GM18873 (cell line): Measurements from ENCODE around the gene ALPP.
"Not testable (repeated sequence)": the region's sequence is repeated elsewhere in the genome, so short reads cannot be mapped to it uniquely, and the experiment has no call there.

Source experiments
- ATAC-seq: cut with Tn5 transposase; IDR thresholded peaks from one replicate; pipeline ENCODE4 v1.9.1; 2021; ENCODE audit warnings: mild to moderate bottlenecking, moderate library complexity, moderate number of reproducible peaks; ENCODE audit not compliant: unreplicated experiment, low FRiP score

The ALPP gene

DNA sequence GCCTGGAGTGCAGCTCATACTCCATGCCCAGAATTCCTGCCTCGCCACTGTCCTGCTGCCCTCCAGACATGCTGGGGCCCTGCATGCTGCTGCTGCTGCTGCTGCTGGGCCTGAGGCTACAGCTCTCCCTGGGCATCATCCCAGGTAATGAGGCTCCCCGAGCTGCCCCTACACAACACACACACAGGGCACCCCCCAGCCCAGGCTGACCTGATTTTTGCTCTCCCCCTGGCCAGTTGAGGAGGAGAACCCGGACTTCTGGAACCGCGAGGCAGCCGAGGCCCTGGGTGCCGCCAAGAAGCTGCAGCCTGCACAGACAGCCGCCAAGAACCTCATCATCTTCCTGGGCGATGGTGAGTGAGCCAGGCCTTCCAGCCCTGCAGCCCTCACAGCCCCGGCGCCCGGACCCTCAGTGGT, at the start of gene ALPP:
Gene ALPP, plus strand, starts transcription at position 17 of the 417 bp plus-strand sequence. Its CDS starts 52 bp downstream, at position 69.
- ATAC-seq = not testable (repeated sequence)

- ATAC-seq = no peak
These were observed 48.9 kb upstream of the ALPP start for GRCh38 chr2:232329716-232330067.

GRCh38 chr2:232330068-232330999, 48.2 kb upstream of the ALPP start:
- ATAC-seq = no peak

GRCh38 chr2:232331061-232331460, 47.5 kb upstream of the ALPP start:
- not testable (repeated sequence) for ATAC-seq

DNA sequence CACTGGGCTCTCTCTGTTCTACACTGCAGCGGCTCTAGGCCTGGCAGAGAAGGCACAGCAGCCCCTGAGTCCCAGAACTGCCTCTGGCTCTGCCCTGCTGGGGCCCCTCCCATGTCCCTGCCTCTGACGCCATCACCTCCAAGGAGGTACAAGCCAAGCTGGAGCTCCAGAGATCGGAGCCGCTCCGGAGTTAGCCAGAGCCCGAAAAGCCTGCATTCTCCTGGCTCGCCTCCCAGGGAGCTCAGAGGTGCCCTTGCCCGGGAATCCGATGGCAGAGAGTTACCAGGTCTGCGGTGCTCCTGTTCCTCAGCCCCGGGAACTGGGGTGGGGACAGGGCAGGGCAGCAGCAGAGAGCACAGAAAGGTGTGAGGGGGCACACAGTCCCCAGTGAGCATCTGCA, 46.9 kb upstream of the ALPP start:
- ATAC-seq = not testable (repeated sequence)

DNA sequence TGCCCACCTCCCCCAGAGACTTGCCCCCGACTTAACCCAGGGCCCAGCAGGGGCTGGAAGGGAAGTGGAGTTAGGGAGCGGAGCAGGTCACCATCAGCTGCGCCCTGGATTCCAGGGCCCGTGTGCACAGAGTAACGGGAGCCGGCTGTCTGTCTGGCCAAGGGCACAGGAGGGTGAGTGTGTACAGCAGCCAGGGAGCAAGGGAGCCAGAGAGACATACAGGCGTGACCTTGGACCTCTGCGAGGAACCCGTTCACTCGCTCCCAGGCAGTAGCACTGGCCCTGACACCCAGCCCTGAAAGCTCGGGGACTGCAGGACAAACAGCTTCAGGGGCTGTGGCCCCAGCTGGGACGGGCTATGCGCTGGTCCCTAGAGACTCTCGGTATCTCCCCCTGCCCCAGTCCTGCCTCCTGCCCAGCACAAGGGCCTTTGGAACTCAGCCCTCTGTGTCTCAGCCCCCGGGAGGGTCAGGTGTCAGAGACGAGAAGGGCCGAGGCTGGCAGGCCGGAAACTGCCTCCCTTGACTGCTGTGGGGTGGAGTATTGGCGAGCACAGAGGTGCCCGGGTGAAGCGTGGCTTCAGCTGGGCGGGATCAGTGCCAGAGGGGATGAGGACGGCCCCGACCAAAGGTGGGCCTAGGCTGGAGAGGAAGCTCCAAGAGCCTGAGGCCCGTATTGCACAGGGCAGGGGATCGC, 46.2 kb upstream of the ALPP start:
- ATAC-seq = not testable (repeated sequence)

GRCh38 chr2:232332940-232333259, 45.7 kb upstream of the ALPP start:
- ATAC-seq = no peak

DNA sequence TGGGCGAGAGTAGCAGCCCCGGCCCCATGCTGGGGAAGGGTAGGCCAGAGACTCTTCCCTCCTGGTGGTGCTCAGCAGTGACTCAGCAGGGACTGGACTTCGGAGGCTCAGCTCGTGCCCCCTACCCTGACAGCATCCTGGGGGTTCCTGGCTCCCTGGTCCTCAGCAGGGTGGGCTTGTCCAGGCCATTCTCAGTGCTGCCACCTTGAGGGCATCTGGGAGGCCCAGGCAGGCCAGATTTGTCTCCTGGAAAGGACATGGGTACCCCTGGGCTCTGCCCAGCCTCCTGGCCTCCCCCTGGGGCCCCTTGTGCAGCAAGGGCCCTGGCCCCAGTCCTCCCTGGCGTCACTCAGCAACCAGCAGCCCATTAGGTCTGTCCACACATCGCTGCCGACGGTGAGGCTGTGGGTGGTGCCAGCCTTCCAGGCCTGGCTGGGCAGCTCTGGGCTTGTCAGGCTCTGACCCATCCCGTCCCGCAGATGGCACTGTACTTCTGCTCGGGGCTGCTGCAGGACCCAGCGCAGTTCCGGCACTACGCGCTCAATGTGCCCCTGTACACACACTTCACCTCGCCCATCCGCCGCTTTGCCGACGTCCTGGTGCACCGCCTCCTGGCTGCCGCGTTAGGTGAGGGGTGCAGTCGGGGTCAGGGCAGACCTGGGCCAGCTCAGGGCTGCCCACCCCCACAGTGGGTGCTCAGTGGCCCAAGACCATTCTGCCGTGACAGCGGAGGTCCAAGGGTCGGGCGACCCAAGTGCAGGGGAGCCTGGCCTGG, 45.0 kb upstream of the ALPP start:
- ATAC-seq = no peak

DNA sequence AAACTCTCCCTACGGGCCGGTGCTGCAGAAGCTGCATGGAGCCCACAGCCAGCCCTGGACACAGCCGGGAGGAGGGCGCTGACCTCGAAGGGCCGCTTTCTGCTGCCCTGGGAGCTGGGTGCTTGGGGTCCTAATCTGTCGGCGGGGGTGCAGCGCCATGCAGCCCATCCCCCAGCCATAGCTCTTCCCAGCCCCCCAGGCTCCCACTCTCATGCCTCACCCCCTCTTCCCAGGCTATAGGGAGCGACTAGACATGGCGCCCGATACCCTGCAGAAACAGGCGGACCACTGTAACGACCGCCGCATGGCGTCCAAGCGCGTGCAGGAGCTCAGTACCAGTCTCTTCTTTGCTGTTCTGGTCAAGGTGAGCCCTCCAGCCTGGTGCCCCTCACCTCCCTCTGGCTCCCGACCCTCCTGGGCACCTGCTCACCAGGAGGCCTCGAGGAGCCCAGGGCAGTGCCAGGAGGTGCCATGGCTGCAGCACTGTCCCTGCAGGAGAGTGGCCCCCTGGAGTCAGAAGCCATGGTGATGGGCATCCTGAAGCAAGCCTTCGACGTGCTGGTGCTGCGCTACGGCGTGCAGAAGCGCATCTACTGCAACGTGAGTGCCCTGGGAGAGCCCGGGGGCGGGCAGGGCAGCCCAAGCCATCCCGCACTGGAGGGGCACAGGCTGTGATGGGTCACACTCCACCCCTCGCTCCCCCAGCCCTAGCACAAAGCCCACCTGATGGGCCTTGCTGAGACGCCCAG, 44.2 kb upstream of the ALPP start:
- ATAC-seq = not testable (repeated sequence)

DNA sequence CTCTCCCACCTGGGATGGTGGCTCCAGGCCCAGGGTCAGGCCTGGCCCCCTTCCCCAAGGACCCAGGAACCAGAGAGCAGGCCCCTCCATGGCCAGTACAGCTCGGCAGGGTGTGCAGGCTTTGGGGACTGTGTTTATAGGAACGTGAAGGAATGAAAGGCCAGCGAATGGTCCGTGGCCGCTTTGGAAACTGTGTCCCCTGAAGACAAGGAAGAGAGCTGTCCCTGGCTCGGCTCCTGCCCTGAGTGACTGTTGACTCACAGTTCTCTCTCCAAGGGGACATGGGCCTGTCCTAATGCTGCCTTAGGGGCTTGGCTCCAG, 43.7 kb upstream of the ALPP start:
- ATAC-seq = not testable (repeated sequence)

DNA sequence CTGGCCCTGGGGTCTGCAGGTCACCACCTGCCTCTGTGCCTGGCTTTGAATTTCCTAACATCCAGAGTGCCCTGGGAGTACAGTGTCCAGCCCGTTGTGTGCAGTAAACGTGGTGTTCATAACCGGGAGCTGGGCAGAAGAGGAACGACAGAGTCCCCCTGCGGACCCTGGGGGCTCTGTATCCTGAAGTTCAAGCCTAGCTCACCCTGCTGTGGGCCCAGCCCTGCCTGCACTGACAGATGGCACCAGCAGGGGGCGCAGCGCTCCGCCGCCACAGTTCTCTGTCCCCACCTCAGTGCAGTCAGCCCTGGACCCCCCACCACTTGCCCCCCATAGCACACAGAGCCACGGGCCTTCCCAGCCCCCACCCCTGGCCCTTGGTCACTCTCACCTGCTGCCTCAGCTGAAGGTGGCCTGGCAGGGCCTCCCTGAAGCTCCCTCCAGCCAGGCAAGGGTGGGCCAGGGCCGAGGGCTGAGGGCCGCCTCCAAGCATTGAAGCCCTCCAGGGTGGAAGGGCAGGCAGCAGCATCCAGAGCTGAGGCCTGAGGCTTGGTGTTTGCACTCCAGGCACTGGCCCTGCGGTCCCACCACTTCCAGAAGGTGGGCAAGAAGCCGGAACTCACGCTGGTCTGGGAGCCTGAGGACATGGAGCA, 43.2 kb upstream of the ALPP start:
- ATAC-seq = not testable (repeated sequence)

DNA sequence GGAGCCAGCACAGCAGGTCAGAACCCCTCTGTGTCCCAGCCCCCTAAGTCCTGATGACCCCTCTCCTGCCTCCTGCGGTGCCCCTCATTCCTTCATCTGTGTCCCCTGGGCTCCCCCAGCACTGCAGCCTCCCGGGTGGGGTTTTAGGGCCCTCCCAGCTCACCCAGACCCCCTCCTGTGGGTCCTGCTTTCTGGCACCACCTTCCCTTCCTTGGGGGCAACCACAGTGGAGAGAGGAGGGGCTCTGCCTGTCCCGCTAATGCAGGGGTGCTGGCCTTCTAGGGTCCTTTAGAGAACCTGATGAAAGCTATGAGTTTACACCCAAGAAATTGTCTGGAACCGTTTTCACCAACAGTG, 42.7 kb upstream of the ALPP start:
- no peak for ATAC-seq

DNA sequence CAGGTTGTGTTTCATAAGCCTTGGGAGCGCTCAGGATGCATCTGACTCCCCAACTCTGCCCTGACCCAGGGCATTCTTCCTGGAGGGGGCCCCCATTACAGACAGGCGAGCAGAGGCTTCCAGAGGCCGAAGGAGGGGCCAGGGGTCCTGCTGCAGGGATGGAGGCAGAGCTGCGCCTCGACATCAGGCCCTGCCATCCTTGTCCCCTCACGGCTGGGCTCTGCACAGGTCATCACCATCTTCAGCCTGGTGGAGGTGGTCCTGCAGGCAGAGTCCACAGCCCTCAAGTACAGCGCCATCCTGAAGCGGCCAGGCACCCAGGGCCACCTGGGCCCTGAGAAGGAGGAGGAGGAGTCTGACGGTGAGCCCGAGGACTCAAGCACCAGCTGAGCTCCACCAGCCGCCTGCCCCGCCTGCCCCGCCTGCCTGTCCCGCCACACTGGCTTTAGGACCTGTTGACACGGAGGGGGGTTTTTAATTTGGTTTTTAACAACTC, 42.3 kb upstream of the ALPP start:
- no peak for ATAC-seq

DNA sequence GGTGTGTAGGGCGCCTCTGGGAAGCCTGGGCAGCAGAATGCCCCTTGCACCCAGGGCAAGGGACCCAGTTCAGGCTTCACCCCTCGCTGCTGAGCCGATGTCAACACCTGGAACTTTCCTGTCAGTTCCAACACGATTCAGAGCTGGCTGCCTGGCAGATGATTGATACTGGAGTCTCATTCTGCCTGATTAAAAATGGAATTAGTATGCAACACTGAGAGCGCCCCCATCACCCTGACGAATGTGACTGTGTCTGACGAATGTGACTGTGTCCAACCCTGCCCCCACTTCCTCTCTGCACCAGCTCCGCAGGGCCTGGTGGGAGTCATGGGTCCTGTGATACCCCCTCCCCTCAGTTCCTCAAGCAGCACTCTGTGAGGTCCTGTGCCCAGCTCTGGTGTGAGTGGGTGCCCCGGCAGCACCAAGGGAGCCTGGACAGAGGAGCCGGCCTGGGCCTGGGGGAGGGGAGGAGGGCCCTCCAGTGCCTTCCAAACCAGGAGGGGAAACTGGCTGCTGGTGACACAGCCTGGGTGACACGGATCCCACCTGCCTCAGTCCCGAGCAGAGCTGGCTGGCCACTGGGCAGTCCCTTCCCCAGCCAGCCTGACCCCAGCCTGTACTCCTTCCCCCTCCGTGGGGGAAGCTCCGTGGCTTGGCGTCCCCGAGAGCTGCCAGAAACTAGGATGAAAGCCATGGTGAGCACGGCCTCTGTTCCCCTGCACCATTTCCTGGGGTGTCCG, 41.4 kb upstream of the ALPP start:
- ATAC-seq = no peak

DNA sequence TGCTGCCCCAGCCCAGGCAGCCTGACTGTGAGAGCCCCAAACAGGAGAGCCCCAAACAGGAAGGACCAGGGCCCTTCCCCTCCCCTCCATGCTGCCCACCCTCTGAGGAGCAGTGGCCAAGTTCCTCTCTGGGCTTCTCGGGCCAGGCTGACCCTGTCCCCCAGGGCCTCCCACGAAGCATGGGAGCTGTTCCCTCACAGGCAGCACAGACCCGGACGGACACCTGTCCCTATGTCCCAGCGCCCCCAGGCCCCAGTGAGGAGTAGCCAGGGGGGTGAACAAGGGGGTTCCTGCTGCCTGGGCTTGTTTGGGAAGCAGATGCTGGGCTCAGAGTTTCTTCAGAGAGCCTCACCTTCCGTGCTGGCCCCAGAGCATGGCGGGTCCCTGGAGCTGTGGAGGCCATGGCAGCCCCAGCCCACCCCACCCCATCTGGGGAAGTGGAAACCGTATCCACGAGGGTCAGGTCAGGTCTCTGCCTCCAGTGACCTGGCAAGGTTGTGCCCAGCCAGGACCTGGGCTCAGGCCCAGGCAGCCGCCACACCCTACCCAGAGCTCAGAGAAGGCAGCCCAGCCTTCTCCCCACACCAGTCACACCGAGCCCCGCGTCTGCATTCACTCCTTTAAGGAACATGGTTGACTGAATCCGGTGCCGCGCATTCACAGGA, 40.3 kb upstream of the ALPP start:
- ATAC-seq = not testable (repeated sequence)

- ATAC-seq = no peak
These were observed 39.8 kb upstream of the ALPP start for GRCh38 chr2:232338759-232339106.

- ATAC-seq = no peak
These were observed 39.1 kb upstream of the ALPP start for GRCh38 chr2:232339121-232340081.
